MM.1S (cell line): Measurements from ENCODE around the gene FRMD4B.

Experiments used
- DNase-seq: peaks from one replicate; pipeline ENCODE4 v3.0.0-alpha.2; 2015
- H2AFZ ChIP-seq: fragments of 300-600 bp; sonication (generic); 2 replicates; pipeline ENCODE4 v1.6.0; 2016; ENCODE audit warnings: antibody characterized with exemption, low read length
- H3F3A ChIP-seq: fragments of 300-600 bp; sonication (generic); 2 replicates; pipeline ENCODE4 v1.6.1; 2016; ENCODE audit warnings: mild to moderate bottlenecking, antibody characterized with exemption, low read length, moderate library complexity, mixed read lengths; ENCODE audit not compliant: insufficient read depth
- H3K27ac ChIP-seq: fragments of 300-600 bp; sonication (generic); 2 replicates; pipeline ENCODE4 v1.5.1; 2016; ENCODE audit warnings: mild to moderate bottlenecking, low read length
- H3K27me3 ChIP-seq: fragments of 300-600 bp; sonication (generic); replicated peaks from 2 replicates; pipeline ENCODE4 v1.6.0; 2016; ENCODE audit warnings: low read length; ENCODE audit not compliant: insufficient read depth
- H3K36me3 ChIP-seq: fragments of 300-600 bp; sonication (generic); replicated peaks from 2 replicates; pipeline ENCODE4 v1.6.1; 2016; ENCODE audit warnings: mild to moderate bottlenecking, low read length, mixed read lengths; ENCODE audit not compliant: insufficient read depth
- H3K4me1 ChIP-seq: fragments of 300-600 bp; sonication (generic); 2 replicates; pipeline ENCODE4 v1.6.1; 2016; ENCODE audit warnings: low read length, mixed read lengths
- H3K4me2 ChIP-seq: fragments of 300-600 bp; sonication (generic); 2 replicates; pipeline ENCODE4 v1.6.0; 2016; ENCODE audit warnings: low read depth, low read length
- H3K4me3 ChIP-seq: fragments of 300-600 bp; sonication (generic); 2 replicates; pipeline ENCODE4 v1.5.1; 2016; ENCODE audit warnings: low read length, mixed read lengths
- H3K79me2 ChIP-seq: fragments of 300-600 bp; sonication (generic); 2 replicates; pipeline ENCODE4 v1.6.1; 2016; ENCODE audit warnings: mixed run types, low read length, mixed read lengths
- H3K9ac ChIP-seq: fragments of 300-600 bp; sonication (generic); 2 replicates; pipeline ENCODE4 v1.6.1; 2016; ENCODE audit warnings: low read length, mixed read lengths
- H3K9me2 ChIP-seq: fragments of 300-600 bp; sonication (generic); replicated peaks from 2 replicates; pipeline ENCODE4 v1.6.1; 2016; ENCODE audit warnings: mild to moderate bottlenecking, low read length, mixed read lengths; ENCODE audit not compliant: insufficient read depth
- H3K9me3 ChIP-seq: fragments of 300-600 bp; sonication (generic); replicated peaks from 2 replicates; pipeline ENCODE4 v1.6.1; 2016; ENCODE audit warnings: mild to moderate bottlenecking, low read length, mixed read lengths; ENCODE audit not compliant: insufficient read depth
- H4K20me1 ChIP-seq: fragments of 300-600 bp; sonication (generic); 2 replicates; pipeline ENCODE4 v1.6.1; 2016; ENCODE audit warnings: mild to moderate bottlenecking, low read length, moderate library complexity, mixed read lengths; ENCODE audit not compliant: insufficient read depth
- CTCF ChIP-seq: fragments of 300-600 bp; sonication (generic); IDR thresholded peaks from 2 replicates; pipeline ENCODE4 v1.5.1; 2016; ENCODE audit warnings: antibody characterized with exemption, low read length, mixed read lengths
- EZH2 ChIP-seq: fragments of 300-600 bp; sonication (generic); optimal IDR thresholded peaks from 2 replicates; pipeline ENCODE3; 2017; ENCODE audit warnings: low read depth, mild to moderate bottlenecking, antibody characterized with exemption, low read length, mixed read lengths
- EZH2phosphoT487 ChIP-seq: fragments of 300-600 bp; sonication (generic); IDR thresholded peaks from 2 replicates; pipeline ENCODE4 v1.6.1; 2018; ENCODE audit warnings: antibody characterized with exemption, low read length

FRMD4B gene

DNA sequence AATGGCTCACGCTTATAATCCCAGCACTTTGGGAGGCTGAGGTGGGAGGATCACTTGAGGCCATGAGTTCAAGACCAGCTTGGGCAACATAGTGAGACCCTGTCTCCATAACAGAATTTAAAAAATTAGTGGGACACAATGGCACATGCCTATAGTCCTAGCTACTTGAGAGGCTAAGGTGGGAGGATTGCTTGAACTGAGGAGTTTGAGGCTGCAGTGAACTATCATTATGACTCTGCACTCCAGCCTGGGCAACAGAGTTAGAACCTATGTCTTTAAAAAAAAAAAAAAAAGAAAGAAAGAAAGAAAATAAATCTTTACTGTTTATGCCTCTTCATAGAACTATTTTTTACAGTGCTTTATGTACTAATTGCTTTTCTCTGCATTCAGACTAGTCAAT is 178.9 kb downstream of the FRMD4B start:
- Histone ChIP-seq H3K4me1 (no peaks in the 10 kb centered on the region), H3K4me3 (no peak overlapping the region), H2AFZ (no peak overlapping the region), H4K20me1 (no peaks in the 10 kb centered on the region), H3K4me2 (no peak overlapping the region), H3K79me2 (no peaks in the 10 kb centered on the region), H3K27ac (no peak overlapping the region), H3F3A (no peaks in the 10 kb centered on the region), H3K27me3 (no peaks in the 10 kb centered on the region), H3K9ac (no peak overlapping the region), H3K9me3 (no peaks in the 10 kb centered on the region), H3K9me2 (no peaks in the 10 kb centered on the region), H3K36me3 (no peaks in the 10 kb centered on the region)
- TF ChIP-seq CTCF: no peak
- no peak for TF ChIP-seq EZH2
- no peak for TF ChIP-seq EZH2phosphoT487
- DNase-seq: no peak

DNA sequence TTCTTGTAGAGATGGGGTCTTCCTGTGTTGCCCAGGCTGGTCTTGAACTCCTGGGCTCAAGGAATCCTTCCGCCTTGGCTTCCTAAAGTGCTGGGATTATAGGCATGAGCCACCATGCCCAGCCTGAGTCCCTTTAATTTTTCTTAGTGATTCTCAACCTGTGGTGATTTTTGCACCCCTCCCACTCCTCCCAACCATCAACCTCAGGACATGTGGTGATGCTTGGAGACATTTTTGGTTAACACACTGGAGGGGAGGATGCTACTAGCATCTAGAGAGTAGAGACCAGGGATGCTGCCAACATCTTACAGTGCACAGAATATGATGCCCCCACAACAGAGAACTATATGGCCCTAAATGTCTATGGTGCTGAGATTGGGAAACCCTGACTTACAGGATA is 180.5 kb downstream of the FRMD4B start:
- no peaks in the 10 kb centered on the region for H3K27me3 ChIP-seq
- H3K9me2 ChIP-seq: no peaks in the 10 kb centered on the region
- no peak overlapping the region for H3K9ac ChIP-seq
- no peak for DNase-seq
- H3K36me3 ChIP-seq: no peaks in the 10 kb centered on the region
- H2AFZ ChIP-seq: no peak overlapping the region
- no peak overlapping the region for H3K4me2 ChIP-seq
- H4K20me1 ChIP-seq: no peaks in the 10 kb centered on the region
- H3K4me1 ChIP-seq: 0 out of 2 replicates have a peak, but pooled peaks cover 5% of the 10 kb centered on the region
- H3K4me3 ChIP-seq: no peak overlapping the region
- no peak overlapping the region for H3K27ac ChIP-seq
- no peaks in the 10 kb centered on the region for H3F3A ChIP-seq
- TF ChIP-seq EZH2phosphoT487 (no peak), CTCF (no peak), EZH2 (no peak)
- no peaks in the 10 kb centered on the region for H3K79me2 ChIP-seq
- H3K9me3 ChIP-seq: no peaks in the 10 kb centered on the region

DNA sequence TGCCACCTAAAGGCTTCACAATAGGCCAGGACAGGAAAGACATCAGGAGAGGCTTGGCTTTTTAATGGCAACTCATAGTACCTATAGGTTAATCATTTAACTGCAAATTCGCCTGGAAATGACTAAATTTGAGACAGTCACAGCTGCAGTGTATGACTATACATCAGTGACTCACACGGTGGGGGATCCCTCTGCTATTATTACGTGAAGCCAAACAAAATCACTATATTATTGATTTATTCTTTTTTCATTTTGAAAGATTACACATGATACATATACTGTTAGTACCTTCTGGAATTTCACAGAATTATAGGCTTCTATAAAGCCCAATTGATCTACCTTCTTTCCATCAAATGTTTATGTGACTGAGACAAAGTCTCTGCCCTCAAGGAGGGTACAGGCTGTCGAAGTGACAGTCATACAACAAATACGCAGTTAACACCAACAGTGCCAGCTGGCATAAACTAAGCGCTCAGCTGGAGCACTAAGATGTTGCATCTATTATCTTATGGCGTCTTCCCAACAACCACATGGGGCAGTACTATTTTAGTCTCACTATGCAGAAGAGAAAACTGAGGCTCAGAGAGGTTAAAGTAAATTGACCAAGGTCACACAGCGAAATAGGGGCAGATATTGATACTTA is 181.5 kb downstream of the FRMD4B start:
- Histone ChIP-seq H3K4me1 (0 out of 2 replicates have a peak, but pooled peaks cover 5% of the 10 kb centered on the region), H2AFZ (no peak overlapping the region), H4K20me1 (no peaks in the 10 kb centered on the region), H3K9me2 (no peaks in the 10 kb centered on the region), H3K27me3 (no peaks in the 10 kb centered on the region), H3K9ac (no peak overlapping the region), H3K79me2 (no peaks in the 10 kb centered on the region), H3F3A (no peaks in the 10 kb centered on the region), H3K4me2 (no peak overlapping the region), H3K9me3 (no peaks in the 10 kb centered on the region), H3K27ac (no peak overlapping the region), H3K36me3 (no peaks in the 10 kb centered on the region), H3K4me3 (no peak overlapping the region)
- no peak for TF ChIP-seq EZH2phosphoT487
- DNase-seq: no peak

DNA sequence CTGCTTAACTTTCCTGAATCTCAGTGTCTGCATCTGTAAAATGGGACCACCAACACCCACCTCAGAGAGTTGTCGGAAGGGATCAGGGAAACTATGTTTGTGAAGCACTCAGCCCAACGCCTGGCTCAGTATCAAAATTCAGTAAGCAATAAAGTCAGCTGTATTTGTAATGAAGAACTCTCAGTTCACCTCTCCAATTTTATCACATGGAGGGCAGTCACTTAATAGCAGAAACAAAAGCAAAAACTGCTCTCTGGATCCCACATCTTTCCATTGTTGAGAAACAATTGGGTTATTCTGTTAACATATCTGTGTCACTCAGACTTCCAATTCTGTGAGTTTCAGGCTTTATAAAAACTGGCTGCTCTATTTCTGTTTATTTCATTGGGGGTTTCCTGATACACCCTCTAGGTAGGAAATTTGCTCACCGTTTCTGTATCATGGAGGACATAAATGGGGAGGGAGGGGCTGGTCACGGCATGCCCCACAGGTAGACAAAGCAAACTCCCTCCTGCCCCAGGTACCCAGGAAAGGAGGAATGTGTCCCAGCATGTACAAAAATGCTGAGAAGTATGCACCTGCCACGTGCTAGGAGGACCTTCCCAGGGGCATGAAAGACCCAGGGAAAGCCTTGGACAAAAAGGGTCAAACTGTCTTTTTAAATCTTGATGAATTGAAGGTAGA is 182.1 kb downstream of the FRMD4B start:
- no peak for DNase-seq

More for the DNA sequence above, 182.1 kb downstream of the FRMD4B start:
- H3K36me3 ChIP-seq: no peaks in the 10 kb centered on the region
- no peak overlapping the region for H3K4me3 ChIP-seq
- no peaks in the 10 kb centered on the region for H3K27me3 ChIP-seq
- no peak overlapping the region for H3K27ac ChIP-seq
- no peak overlapping the region for H3K4me2 ChIP-seq
- H3K9me3 ChIP-seq: no peaks in the 10 kb centered on the region
- no peaks in the 10 kb centered on the region for H3F3A ChIP-seq
- H3K9ac ChIP-seq: no peak overlapping the region
- TF ChIP-seq CTCF (no peak), EZH2phosphoT487 (no peak), EZH2 (no peak)
- H3K79me2 ChIP-seq: no peaks in the 10 kb centered on the region
- H3K9me2 ChIP-seq: no peaks in the 10 kb centered on the region
- no peaks in the 10 kb centered on the region for H4K20me1 ChIP-seq
- no peak overlapping the region for H2AFZ ChIP-seq
- H3K4me1 ChIP-seq: 0 out of 2 replicates have a peak, but pooled peaks cover 5% of the 10 kb centered on the region
